Measurements from ENCODE around the gene VPS50.

VPS50 gene

GRCh38 chr7:93211228-93211818 lies 20.8 kb upstream of the VPS50 start:
- Histone ChIP-seq H3K9me2 (replicated peaks; ENCODE audit: low read depth, low read length) (no peaks in the 10 kb centered on the region), H3K27me3 (ENCODE audit: insufficient read depth, low read length, poor library complexity, severe bottlenecking) (peaks cover 12% of the 10 kb centered on the region)
- TF ChIP-seq EZH2phosphoT487 (IDR thresholded peaks at IDR 0.05; ENCODE audit: borderline replicate concordance) (no peak), CTCF (conservative IDR thresholded peaks at IDR 0.05; ENCODE audit: low read length) (no peak)

GRCh38 chr7:93212881-93213280 lies 19.3 kb upstream of the VPS50 start:
- Histone ChIP-seq H4K20me1 (ENCODE audit: insufficient read depth, low read length, poor library complexity, severe bottlenecking) (no peaks in the 10 kb centered on the region), H3K79me2 (ENCODE audit: insufficient read depth, low read length) (no peaks in the 10 kb centered on the region), H3K9ac (ENCODE audit: low read depth, low read length, poor library complexity, severe bottlenecking) (no peak overlapping the region), H3K4me1 (ENCODE audit: insufficient read depth, low read length, poor library complexity, severe bottlenecking) (no peaks in the 10 kb centered on the region), H3K9me3 (ENCODE audit: insufficient read depth, low read depth, low read length) (no peaks in the 10 kb centered on the region), H3K4me2 (ENCODE audit: low read depth, low read length, poor library complexity, severe bottlenecking) (no peak overlapping the region), H3K9me2 (replicated peaks; ENCODE audit: low read depth, low read length) (no peaks in the 10 kb centered on the region), H3F3A (ENCODE audit: low read depth) (no peaks in the 10 kb centered on the region), H2AFZ (ENCODE audit: low read length) (no peak overlapping the region), H3K36me3 (ENCODE audit: insufficient read depth, low read length) (no peaks in the 10 kb centered on the region), H3K27me3 (ENCODE audit: insufficient read depth, low read length, poor library complexity, severe bottlenecking) (peaks cover under 1% of the 10 kb centered on the region), H3K4me3 (ENCODE audit: low read length, poor library complexity, severe bottlenecking) (no peak overlapping the region)
- TF ChIP-seq CTCF (conservative IDR thresholded peaks at IDR 0.05; ENCODE audit: low read length), result no peak
- TF ChIP-seq EZH2phosphoT487 (IDR thresholded peaks at IDR 0.05; ENCODE audit: borderline replicate concordance), result no peak

More at GRCh38 chr7:93211228-93211818, 20.8 kb upstream of the VPS50 start:
- Histone ChIP-seq H2AFZ (ENCODE audit: low read length) (no peak overlapping the region), H4K20me1 (ENCODE audit: insufficient read depth, low read length, poor library complexity, severe bottlenecking) (no peaks in the 10 kb centered on the region), H3K4me1 (ENCODE audit: insufficient read depth, low read length, poor library complexity, severe bottlenecking) (no peaks in the 10 kb centered on the region), H3K4me2 (ENCODE audit: low read depth, low read length, poor library complexity, severe bottlenecking) (no peak overlapping the region), H3K79me2 (ENCODE audit: insufficient read depth, low read length) (no peaks in the 10 kb centered on the region), H3K36me3 (ENCODE audit: insufficient read depth, low read length) (no peaks in the 10 kb centered on the region), H3K9ac (ENCODE audit: low read depth, low read length, poor library complexity, severe bottlenecking) (no peak overlapping the region), H3K9me3 (ENCODE audit: insufficient read depth, low read depth, low read length) (no peaks in the 10 kb centered on the region), H3K4me3 (ENCODE audit: low read length, poor library complexity, severe bottlenecking) (no peak overlapping the region), H3F3A (ENCODE audit: low read depth) (no peaks in the 10 kb centered on the region)

GRCh38 chr7:93218997-93219827 lies 13.0 kb upstream of the VPS50 start:
- H3K9me2 ChIP-seq (replicated peaks; ENCODE audit: low read depth, low read length), result no peaks in the 10 kb centered on the region
- H2AFZ ChIP-seq (ENCODE audit: low read length), result no peak overlapping the region
- no peaks in the 10 kb centered on the region for H3K9me3 ChIP-seq (ENCODE audit: insufficient read depth, low read depth, low read length)
- H3K9ac ChIP-seq (ENCODE audit: low read depth, low read length, poor library complexity, severe bottlenecking), result no peak overlapping the region
- no peaks in the 10 kb centered on the region for H3K79me2 ChIP-seq (ENCODE audit: insufficient read depth, low read length)
- no peaks in the 10 kb centered on the region for H3K4me1 ChIP-seq (ENCODE audit: insufficient read depth, low read length, poor library complexity, severe bottlenecking)
- H3K27me3 ChIP-seq (ENCODE audit: insufficient read depth, low read length, poor library complexity, severe bottlenecking), result peaks cover 11% of the 10 kb centered on the region
- no peaks in the 10 kb centered on the region for H3K36me3 ChIP-seq (ENCODE audit: insufficient read depth, low read length)
- H3F3A ChIP-seq (ENCODE audit: low read depth), result no peaks in the 10 kb centered on the region
- no peak overlapping the region for H3K4me2 ChIP-seq (ENCODE audit: low read depth, low read length, poor library complexity, severe bottlenecking)
- TF ChIP-seq CTCF (conservative IDR thresholded peaks at IDR 0.05; ENCODE audit: low read length) (no peak), EZH2phosphoT487 (IDR thresholded peaks at IDR 0.05; ENCODE audit: borderline replicate concordance) (no peak)
- no peak overlapping the region for H3K4me3 ChIP-seq (ENCODE audit: low read length, poor library complexity, severe bottlenecking)
- no peaks in the 10 kb centered on the region for H4K20me1 ChIP-seq (ENCODE audit: insufficient read depth, low read length, poor library complexity, severe bottlenecking)

Measured in Loucy (cell line).